ENCODE results near the gene TUBGCP2. TPM values are rescaled to one million over a fixed set of nuclear protein-coding genes. Genes with fewer than 3 reads are reported as not detected.

The TUBGCP2 gene
- polyA plus RNA-seq, 2 donors, result 25.5 to 49.3 TPM

- WGBS, 2 donors, result 56 to 60% methylated on average over 13 of the region's 13 CpGs
- Histone ChIP-seq H3K9me3 (ENCODE audit: control insufficient read depth in 2 of 2, insufficient read depth in 1 of 2, low read depth in 1 of 2, low read length in 1 of 2) (no peaks in the 10 kb centered on the region), H3K36me3 (ENCODE audit: control insufficient read depth in 2 of 2, insufficient read depth in 2 of 2, low read length in 1 of 2) (no peaks in the 10 kb centered on the region), H3K4me3 (ENCODE audit: low read depth in 1 of 2, low read length in 2 of 2) (no peak overlapping the region), H3K27me3 (ENCODE audit: control insufficient read depth in 1 of 2, insufficient read depth in 2 of 2, low read length in 2 of 2) (no peaks in the 10 kb centered on the region), H3K27ac (ENCODE audit: low read depth in 2 of 2, low read length in 1 of 2) (no peak overlapping the region), H3K4me1 (ENCODE audit: control insufficient read depth in 2 of 2, insufficient read depth in 2 of 2, low read length in 1 of 2) (peaks cover 9 to 23% of the 10 kb centered on the region in 2 donors)
Observed at GRCh38 chr10:133254421-133255120, 54.1 kb downstream of the TUBGCP2 start.

GRCh38 chr10:133253361-133253955 lies 55.2 kb downstream of the TUBGCP2 start:
- 84 to 86% methylated on average over 22 of the region's 22 CpGs for WGBS, 2 donors
- H3K27ac ChIP-seq (ENCODE audit: low read depth in 2 of 2, low read length in 1 of 2), result no peak overlapping the region

GRCh38 chr10:133252223-133252552 lies 56.5 kb downstream of the TUBGCP2 start:
- no peak overlapping the region for H3K27ac ChIP-seq (ENCODE audit: low read depth in 2 of 2, low read length in 1 of 2)
- 74 to 84% methylated on average over 4 to 12 of the region's 12 CpGs for WGBS, 2 donors
- no peaks in the 10 kb centered on the region for H3K27me3 ChIP-seq (ENCODE audit: control insufficient read depth in 1 of 2, insufficient read depth in 2 of 2, low read length in 2 of 2)
- no peaks in the 10 kb centered on the region for H3K9me3 ChIP-seq (ENCODE audit: control insufficient read depth in 2 of 2, insufficient read depth in 1 of 2, low read depth in 1 of 2, low read length in 1 of 2)
- peaks cover 0 to under 1% of the 10 kb centered on the region in 2 donors for H3K4me1 ChIP-seq (ENCODE audit: control insufficient read depth in 2 of 2, insufficient read depth in 2 of 2, low read length in 1 of 2)
- no peaks in the 10 kb centered on the region for H3K36me3 ChIP-seq (ENCODE audit: control insufficient read depth in 2 of 2, insufficient read depth in 2 of 2, low read length in 1 of 2)
- H3K4me3 ChIP-seq (ENCODE audit: low read depth in 1 of 2, low read length in 2 of 2), result no peak overlapping the region

More at GRCh38 chr10:133253361-133253955, 55.2 kb downstream of the TUBGCP2 start:
- Histone ChIP-seq H3K36me3 (ENCODE audit: control insufficient read depth in 2 of 2, insufficient read depth in 2 of 2, low read length in 1 of 2) (no peaks in the 10 kb centered on the region), H3K27me3 (ENCODE audit: control insufficient read depth in 1 of 2, insufficient read depth in 2 of 2, low read length in 2 of 2) (no peaks in the 10 kb centered on the region), H3K4me3 (ENCODE audit: low read depth in 1 of 2, low read length in 2 of 2) (no peak overlapping the region), H3K9me3 (ENCODE audit: control insufficient read depth in 2 of 2, insufficient read depth in 1 of 2, low read depth in 1 of 2, low read length in 1 of 2) (no peaks in the 10 kb centered on the region), H3K4me1 (ENCODE audit: control insufficient read depth in 2 of 2, insufficient read depth in 2 of 2, low read length in 1 of 2) (peaks cover 4 to 12% of the 10 kb centered on the region in 2 donors)

- H3K9me3 ChIP-seq (ENCODE audit: control insufficient read depth in 2 of 2, insufficient read depth in 1 of 2, low read depth in 1 of 2, low read length in 1 of 2), result no peaks in the 10 kb centered on the region
- WGBS, 2 donors, result 56 to 62% methylated on average over 26 to 28 of the region's 28 CpGs
- H3K4me3 ChIP-seq (ENCODE audit: low read depth in 1 of 2, low read length in 2 of 2), result no peak overlapping the region
Observed at GRCh38 chr10:133251388-133252222, 57.1 kb downstream of the TUBGCP2 start.

GRCh38 chr10:133249975-133250754 lies 58.5 kb downstream of the TUBGCP2 start:
- Histone ChIP-seq H3K4me1 (ENCODE audit: control insufficient read depth in 2 of 2, insufficient read depth in 2 of 2, low read length in 1 of 2) (no peaks in the 10 kb centered on the region), H3K27me3 (ENCODE audit: control insufficient read depth in 1 of 2, insufficient read depth in 2 of 2, low read length in 2 of 2) (no peaks in the 10 kb centered on the region), H3K4me3 (ENCODE audit: low read depth in 1 of 2, low read length in 2 of 2) (no peak overlapping the region), H3K27ac (ENCODE audit: low read depth in 2 of 2, low read length in 1 of 2) (no peak overlapping the region), H3K9me3 (ENCODE audit: control insufficient read depth in 2 of 2, insufficient read depth in 1 of 2, low read depth in 1 of 2, low read length in 1 of 2) (no peaks in the 10 kb centered on the region), H3K36me3 (ENCODE audit: control insufficient read depth in 2 of 2, insufficient read depth in 2 of 2, low read length in 1 of 2) (no peaks in the 10 kb centered on the region)
- WGBS, 2 donors, result 47 to 48% methylated on average over 11 of the region's 11 CpGs

More at GRCh38 chr10:133251388-133252222, 57.1 kb downstream of the TUBGCP2 start:
- Histone ChIP-seq H3K27me3 (ENCODE audit: control insufficient read depth in 1 of 2, insufficient read depth in 2 of 2, low read length in 2 of 2) (no peaks in the 10 kb centered on the region), H3K4me1 (ENCODE audit: control insufficient read depth in 2 of 2, insufficient read depth in 2 of 2, low read length in 1 of 2) (no peaks in the 10 kb centered on the region), H3K36me3 (ENCODE audit: control insufficient read depth in 2 of 2, insufficient read depth in 2 of 2, low read length in 1 of 2) (no peaks in the 10 kb centered on the region), H3K27ac (ENCODE audit: low read depth in 2 of 2, low read length in 1 of 2) (no peak overlapping the region)

GRCh38 chr10:133249094-133249780 lies 59.4 kb downstream of the TUBGCP2 start:
- Histone ChIP-seq H3K9me3 (ENCODE audit: control insufficient read depth in 2 of 2, insufficient read depth in 1 of 2, low read depth in 1 of 2, low read length in 1 of 2) (no peaks in the 10 kb centered on the region), H3K4me3 (ENCODE audit: low read depth in 1 of 2, low read length in 2 of 2) (no peak overlapping the region), H3K27ac (ENCODE audit: low read depth in 2 of 2, low read length in 1 of 2) (no peak overlapping the region), H3K4me1 (ENCODE audit: control insufficient read depth in 2 of 2, insufficient read depth in 2 of 2, low read length in 1 of 2) (no peaks in the 10 kb centered on the region), H3K27me3 (ENCODE audit: control insufficient read depth in 1 of 2, insufficient read depth in 2 of 2, low read length in 2 of 2) (no peaks in the 10 kb centered on the region), H3K36me3 (ENCODE audit: control insufficient read depth in 2 of 2, insufficient read depth in 2 of 2, low read length in 1 of 2) (no peaks in the 10 kb centered on the region)
- 67 to 73% methylated on average over 21 of the region's 21 CpGs for WGBS, 2 donors

- H3K9me3 ChIP-seq (ENCODE audit: control insufficient read depth in 2 of 2, insufficient read depth in 1 of 2, low read depth in 1 of 2, low read length in 1 of 2), result no peaks in the 10 kb centered on the region
- no peaks in the 10 kb centered on the region for H3K36me3 ChIP-seq (ENCODE audit: control insufficient read depth in 2 of 2, insufficient read depth in 2 of 2, low read length in 1 of 2)
- no peak overlapping the region for H3K4me3 ChIP-seq (ENCODE audit: low read depth in 1 of 2, low read length in 2 of 2)
- no peaks in the 10 kb centered on the region for H3K27me3 ChIP-seq (ENCODE audit: control insufficient read depth in 1 of 2, insufficient read depth in 2 of 2, low read length in 2 of 2)
- 85 to 90% methylated on average over 12 of the region's 12 CpGs for WGBS, 2 donors
- H3K4me1 ChIP-seq (ENCODE audit: control insufficient read depth in 2 of 2, insufficient read depth in 2 of 2, low read length in 1 of 2), result no peaks in the 10 kb centered on the region
- H3K27ac ChIP-seq (ENCODE audit: low read depth in 2 of 2, low read length in 1 of 2), result no peak overlapping the region
Observed at GRCh38 chr10:133248334-133248715, 60.3 kb downstream of the TUBGCP2 start.

GRCh38 chr10:133247681-133248333 lies 60.9 kb downstream of the TUBGCP2 start:
- no peak overlapping the region for H3K4me3 ChIP-seq (ENCODE audit: low read depth in 1 of 2, low read length in 2 of 2)
- 82 to 84% methylated on average over 36 of the region's 36 CpGs for WGBS, 2 donors
- H3K36me3 ChIP-seq (ENCODE audit: control insufficient read depth in 2 of 2, insufficient read depth in 2 of 2, low read length in 1 of 2), result no peaks in the 10 kb centered on the region
- peaks cover 0 to 4% of the 10 kb centered on the region in 2 donors for H3K9me3 ChIP-seq (ENCODE audit: control insufficient read depth in 2 of 2, insufficient read depth in 1 of 2, low read depth in 1 of 2, low read length in 1 of 2)
- no peak overlapping the region for H3K27ac ChIP-seq (ENCODE audit: low read depth in 2 of 2, low read length in 1 of 2)
- no peaks in the 10 kb centered on the region for H3K4me1 ChIP-seq (ENCODE audit: control insufficient read depth in 2 of 2, insufficient read depth in 2 of 2, low read length in 1 of 2)
- no peaks in the 10 kb centered on the region for H3K27me3 ChIP-seq (ENCODE audit: control insufficient read depth in 1 of 2, insufficient read depth in 2 of 2, low read length in 2 of 2)
